GM21367 (cell line): ENCODE results near the gene ARHGEF11.

ENCODE experiments used
- ATAC-seq: cut with Tn5 transposase; IDR thresholded peaks from one replicate; pipeline ENCODE4 v1.9.1; 2021; ENCODE audit not compliant: unreplicated experiment

Gene ARHGEF11

DNA sequence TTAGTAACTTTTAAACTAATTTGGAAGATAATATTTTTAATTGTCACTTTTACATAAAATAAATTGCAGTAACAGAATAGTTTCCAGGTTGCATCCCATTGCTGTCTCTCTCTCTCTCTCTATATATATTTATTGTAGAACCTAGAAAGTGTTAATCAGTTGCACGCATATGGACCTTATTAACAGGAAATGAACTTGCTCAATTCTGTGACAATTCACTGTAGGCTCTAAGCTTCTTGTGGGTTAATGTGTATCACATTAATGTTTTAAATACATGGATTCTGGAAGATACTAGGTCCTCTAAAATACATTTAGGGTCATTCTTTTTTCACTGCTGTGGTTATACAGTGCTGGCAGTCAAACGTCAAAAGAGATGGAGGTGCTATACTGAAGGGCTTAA lies 92.0 kb downstream of the ARHGEF11 start:
- no peak for ATAC-seq

DNA sequence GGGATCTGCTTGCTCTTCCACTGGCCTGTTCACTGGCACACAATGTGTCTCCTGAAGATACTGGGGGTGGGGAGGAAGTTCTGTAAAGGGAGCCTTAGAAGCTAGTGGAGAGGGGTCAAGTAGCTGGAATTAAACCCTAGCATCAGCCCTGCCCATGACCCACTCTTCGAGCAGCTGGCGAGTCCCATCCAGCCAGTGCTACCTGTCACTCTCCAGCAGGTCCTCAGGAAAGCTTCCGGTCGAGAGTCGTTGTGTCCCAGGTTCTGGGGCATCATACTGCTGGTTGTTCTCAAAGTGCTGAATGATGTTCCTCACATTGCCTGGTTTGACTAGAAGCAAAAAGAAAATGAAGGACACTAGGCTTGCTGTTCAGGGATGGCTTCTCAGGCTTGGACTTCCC lies 94.2 kb downstream of the ARHGEF11 start:
- ATAC-seq, result no peak

DNA sequence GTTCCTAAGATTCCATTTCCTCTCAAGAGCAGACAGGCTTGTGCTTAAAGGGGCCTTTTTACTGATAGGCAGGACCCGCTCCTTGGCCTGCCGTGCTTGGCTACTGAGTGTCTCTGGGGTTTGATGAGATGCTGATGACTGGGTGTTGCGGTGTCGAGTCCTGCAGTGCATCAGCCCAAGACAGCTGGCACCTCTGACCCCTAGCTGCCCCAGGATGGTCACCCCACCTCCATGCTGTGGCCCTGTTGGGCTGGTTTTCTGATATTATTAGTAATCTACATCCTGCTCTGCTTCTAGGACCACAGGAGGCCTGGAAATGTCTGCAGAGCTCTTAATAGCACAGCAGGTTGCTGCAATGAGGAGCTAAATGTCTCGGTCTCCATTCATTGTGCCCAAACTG lies 96.4 kb downstream of the ARHGEF11 start:
- ATAC-seq, result no peak

DNA sequence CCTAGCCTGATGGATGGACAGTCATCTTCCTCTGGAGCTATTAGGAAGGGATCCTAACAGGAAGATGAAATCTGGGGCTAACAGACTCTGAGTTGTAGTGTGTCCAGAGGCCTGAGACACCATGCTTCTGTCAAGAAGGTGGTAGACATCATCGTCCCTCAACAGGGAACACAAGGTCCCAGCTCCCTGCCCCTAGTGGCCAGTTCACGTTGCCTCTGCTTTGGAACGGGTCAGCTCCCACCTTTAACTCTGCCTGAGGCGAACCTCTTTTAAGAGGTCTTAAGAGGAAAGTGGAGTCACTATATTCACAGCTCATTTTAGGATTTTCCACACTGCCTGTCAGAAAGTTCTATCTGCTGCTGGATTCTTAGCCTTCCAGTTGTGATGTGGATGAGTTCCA lies 96.8 kb downstream of the ARHGEF11 start:
- ATAC-seq, result no peak

DNA sequence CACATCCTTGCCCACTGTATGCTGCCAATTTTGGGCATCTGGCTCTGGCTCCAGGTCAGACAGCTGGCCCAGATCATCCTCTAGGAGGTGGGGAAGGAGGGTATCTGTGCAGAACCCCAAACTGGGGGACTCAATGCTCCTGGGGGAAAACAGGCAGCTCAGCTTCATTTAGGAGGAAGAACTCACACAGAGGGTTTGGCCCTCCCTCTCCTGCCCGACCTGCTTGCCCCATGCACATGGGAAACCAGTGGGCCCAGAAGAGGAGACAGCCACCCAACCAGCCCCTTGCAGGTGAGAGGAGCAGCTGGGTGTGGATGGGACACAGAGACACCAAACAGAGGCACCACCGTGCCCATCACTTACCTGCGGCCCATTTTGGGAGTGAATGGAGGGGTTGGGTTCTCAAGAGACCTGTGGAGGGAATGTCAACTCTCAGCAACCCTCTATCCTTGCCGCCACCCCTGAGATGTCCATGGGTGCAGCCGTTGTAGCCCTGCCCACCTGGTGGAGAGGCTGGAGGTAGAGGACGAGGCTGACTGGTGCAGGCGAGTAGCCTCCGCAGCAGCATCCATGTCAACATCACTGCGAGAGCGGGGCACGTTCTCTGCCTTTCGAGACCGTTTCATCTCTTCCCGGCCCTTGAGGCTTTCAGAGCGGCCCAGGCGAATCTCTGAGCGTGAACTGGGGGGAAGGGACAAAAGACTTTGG lies 97.6 kb downstream of the ARHGEF11 start:
- no peak for ATAC-seq

DNA sequence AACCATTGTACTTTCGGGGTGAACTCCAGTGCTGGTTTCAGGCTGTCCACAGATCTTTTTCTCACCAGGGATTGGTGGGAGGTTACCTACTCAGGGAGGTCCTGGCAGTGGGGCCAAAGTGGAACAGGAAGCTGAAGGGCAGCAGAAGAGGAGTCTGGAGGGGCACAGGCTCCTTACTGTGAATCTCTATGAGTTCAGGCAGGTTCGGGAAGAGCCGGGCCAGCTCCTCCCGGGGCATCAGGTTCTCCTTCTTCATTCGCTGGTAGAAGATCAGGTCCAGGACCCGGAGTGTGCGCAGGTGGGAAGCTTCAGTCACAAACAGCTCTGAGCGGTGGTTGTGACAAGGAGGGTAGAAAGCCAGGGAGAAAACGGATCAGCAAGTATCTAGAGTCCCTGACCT lies 98.4 kb downstream of the ARHGEF11 start:
- no peak for ATAC-seq

DNA sequence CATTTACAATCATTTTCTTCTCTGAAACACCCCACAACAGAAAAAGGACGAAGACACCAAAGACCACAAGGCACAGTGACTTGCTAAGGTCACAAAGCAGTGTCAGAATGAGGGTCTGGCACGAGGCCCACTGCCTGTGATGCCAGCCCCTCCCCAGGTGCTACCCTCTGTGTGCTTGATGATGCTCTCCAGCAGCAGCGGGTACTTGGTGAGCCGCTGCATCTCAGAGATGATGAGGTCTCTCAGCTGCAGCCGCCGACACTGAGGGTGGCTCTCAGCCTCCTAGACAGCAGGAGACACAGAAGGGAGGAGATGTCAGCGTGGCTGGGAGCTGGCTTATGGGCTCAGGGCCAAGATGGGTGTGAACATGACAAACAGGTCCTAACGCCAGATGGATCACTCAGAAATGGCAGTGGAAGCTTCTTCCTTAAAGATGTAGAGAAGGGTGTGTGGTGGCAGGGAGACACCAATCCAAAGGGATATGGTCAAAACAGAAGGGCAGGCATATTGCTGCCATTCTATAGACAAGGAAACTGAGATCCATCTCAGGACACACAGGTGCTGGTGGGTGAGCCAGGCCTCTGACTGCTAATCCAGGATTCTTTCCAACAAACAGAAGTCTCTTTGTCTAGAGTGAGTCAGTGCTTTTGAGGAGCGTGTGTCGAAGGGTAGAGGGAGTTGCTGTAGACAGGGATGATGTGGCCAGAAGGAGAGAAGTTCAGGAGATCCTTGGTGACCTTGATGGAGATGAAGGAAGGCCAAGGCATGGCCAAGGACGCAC lies 99.5 kb downstream of the ARHGEF11 start:
- ATAC-seq, result no peak

DNA sequence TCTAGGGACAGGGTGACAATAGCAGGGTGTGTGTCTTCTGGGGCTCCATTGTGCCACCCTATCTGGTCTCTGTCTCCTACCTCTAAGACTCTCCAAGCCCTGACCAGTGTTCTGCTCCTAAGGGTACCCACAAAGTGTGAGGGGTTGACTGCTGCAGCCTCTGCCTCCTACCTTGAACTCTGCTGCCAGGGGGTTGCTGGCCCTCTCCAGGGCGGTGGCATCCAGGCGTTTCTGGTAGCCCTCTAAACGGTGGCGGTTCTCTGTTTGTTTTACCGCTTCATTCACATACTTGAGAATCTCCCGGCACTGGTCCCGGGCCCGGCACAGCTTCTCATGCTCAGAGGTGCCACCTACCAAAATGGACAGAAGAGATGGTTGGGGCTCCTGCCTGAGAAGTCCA lies 100.7 kb downstream of the ARHGEF11 start:
- no peak for ATAC-seq

DNA sequence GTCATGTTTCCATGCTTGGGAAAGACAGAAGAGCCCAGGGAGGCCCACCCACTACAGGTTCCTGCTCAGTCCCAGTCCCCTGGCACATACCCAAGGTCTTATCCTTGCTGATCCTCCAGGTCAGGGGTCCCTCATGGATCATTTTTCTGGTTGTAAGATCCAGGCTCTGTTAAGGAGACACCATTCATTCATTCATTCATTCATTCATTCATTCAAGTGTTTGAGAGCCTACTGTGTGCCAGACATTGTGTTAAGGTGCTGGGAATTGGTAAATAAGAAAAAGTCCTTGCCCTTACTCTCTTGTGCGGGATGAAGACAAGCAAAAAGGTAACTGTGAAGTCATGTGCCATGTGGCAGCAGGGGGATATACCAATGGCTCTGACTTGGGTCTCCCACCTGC lies 101.3 kb downstream of the ARHGEF11 start:
- no peak for ATAC-seq

DNA sequence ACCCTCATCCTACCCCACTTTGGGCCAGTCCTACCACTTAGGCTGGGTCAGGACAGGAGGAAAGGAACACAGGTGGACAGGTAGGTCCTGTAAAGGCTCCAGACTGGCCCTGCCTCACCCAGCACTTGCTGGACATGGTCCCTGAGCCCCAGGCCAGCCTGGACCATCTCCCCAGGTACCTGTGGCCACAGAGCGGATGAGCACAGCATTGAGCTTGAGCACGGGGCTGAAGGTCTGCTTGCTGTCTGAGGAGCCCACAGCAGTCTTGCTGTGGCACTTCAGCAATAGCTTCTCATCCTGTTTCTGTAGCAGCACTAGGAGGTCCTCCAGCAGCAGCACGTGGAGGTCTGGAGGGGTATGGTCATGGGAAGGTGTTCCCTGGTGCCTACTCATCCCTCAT lies 101.8 kb downstream of the ARHGEF11 start:
- ATAC-seq, result no peak

DNA sequence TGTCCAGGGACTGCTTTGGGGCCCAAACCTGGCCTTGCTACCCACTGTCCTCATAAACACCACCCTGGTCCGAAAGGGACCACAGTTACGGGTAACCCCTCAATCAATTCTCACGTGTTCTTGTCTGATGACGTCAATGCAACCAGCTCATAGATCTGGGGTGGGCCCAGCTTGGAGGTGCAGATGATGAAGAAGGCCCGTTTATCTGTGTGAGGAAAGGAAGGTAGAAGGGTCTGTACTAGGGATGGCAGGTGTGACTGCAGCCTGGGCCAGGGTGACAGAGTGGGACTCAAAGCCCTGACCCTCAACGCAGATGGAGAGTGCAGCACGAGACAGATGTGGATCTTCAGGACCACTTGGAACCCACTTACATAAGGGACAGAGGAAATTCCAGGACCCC lies 103.0 kb downstream of the ARHGEF11 start:
- ATAC-seq, result no peak

DNA sequence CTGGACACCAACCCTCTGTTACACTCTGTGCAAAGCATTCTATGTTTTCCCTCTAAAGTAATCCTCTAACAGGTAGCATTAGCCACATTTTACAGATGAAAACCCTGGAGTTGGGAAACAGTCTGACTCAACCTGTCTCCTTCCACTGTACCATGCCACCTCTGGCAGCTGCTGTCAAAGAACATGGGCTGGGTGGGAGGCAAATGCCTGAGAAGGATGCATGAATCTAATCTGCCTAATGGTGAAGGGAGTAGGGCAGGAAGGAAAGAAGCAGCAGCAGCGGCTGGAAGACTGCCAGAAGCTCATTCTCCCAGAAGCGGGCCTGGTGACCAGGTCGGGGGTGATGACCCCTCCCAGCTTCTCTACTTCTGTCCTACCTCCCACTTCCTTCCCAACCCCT lies 103.4 kb downstream of the ARHGEF11 start:
- no peak for ATAC-seq

DNA sequence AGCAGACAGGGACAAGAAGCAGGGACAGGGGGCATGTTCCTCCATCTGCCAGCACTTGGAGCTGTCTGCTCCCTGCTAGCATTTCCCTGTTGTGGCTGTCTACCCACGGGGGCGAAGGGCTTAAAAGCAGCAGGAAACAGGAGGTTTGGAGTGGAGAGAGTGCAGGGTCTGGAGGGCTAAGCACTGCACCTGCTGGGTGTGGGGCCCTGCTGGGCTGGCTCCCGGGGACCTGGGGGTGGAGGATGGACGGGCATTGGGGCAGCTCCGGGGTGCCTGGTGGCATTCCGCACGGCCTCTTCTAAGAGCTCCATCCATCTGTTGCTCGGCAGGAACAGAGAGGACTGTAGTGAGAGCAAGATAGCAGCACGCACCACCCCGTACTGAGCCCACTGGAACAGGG lies 103.9 kb downstream of the ARHGEF11 start:
- no peak for ATAC-seq

DNA sequence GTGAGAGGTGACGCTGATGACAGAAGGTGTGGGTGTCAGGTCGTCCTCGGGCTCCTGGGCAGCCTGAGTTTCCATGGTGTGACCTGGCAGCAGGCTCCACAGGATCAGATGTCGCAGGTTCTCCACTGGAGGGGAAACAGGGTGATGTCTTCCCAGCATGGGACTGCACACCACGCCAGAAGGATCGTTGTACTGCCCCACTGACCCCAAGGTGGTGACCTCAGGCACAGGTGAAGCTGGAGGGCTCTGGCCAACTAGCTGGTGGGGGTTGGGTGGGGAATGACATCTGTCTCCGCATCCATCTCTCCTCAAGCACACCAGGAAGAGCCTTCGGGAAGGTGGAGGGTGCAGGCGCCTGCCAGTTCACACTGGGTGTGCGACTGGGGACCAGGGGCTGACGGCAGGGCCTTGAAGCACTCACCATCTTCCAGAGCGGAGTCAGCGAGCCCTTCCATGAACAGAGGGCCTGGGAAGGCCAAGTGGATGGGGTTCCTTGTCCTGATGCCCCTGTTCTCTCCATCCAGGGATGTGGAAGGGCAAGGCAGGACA lies 105.7 kb downstream of the ARHGEF11 start:
- ATAC-seq, result no peak

DNA sequence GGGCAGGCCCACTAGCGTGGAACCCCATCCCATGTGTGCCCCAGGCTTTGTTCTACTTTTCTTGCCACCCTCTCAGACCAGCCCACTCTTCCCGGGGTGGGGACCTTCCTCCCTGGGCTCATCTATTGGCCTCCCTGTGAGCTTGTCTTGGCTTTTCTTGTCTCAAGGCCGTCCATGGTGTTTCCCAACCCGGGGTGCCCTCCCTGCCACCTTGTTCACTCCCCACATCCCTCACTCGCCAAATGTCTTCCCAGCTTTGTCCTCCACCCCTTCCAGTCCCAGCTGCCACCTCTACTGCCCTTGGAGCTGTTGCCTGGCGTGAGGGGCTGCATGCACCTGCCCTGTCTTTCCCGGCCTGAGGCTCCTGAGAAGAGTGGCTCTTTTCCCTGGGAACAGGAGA lies 106.7 kb downstream of the ARHGEF11 start:
- no peak for ATAC-seq

DNA sequence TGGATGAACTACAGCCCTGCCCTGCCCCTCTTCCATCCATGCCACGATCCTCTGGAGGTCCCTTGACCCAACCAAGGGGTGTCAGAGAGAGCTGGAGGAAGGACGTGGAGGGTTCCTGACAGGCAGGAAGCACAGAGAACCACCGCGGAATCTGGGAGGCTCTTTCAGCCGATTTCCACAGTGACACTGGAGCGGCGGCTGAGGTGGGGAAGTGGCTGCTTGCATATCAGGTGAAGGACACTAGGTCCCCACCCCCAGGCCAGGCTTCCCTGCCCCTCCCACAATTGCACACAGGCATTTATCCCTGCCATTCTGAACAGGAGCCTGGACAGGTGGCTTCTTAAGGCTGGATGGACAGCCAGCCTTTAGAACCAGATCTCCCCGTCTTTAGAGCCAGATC lies 107.7 kb downstream of the ARHGEF11 start:
- ATAC-seq, result no peak

DNA sequence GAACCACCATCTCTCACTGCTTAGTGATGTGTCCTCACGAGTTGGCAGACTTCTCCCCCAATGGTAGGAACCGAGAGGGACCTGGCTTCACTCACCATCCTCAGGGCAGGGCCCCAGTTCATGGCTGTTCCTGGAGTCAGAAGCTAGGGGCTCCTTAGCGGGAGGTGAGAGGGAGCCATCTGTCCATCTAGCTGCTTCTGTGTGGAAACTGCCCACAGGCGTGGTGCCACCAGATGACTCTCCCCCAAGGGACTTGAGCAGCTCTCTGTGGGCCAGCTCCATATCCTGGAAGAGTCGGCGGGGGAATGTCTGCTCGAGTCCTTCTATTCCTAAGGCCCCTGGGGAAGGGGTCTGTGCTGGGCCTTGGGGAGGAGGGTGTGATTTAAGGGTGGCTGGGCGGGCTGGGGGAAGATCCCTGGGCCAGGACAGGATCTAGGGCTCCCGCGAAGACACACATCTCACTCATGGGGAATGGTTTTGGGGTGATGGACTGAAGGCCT lies 108.8 kb downstream of the ARHGEF11 start:
- no peak for ATAC-seq

DNA sequence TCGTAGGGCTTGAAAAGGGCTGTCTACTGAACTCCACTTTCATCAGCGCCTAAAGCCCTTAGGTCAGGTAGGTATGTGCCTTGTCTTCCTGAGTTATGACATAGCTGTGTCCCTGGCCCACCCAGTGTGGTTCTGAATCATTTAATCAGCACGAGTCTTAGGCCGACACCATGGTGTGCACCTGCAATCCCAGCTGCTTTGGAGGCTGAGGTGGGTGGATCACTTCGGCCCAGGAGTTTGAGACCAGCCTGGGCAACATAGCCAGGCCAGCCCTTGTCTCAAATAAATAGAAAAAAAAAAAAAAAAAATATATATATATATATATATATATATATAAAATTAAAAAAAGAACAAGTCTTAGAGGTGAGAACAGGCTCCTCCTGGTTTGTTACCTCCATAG lies 109.4 kb downstream of the ARHGEF11 start:
- ATAC-seq, result no peak

DNA sequence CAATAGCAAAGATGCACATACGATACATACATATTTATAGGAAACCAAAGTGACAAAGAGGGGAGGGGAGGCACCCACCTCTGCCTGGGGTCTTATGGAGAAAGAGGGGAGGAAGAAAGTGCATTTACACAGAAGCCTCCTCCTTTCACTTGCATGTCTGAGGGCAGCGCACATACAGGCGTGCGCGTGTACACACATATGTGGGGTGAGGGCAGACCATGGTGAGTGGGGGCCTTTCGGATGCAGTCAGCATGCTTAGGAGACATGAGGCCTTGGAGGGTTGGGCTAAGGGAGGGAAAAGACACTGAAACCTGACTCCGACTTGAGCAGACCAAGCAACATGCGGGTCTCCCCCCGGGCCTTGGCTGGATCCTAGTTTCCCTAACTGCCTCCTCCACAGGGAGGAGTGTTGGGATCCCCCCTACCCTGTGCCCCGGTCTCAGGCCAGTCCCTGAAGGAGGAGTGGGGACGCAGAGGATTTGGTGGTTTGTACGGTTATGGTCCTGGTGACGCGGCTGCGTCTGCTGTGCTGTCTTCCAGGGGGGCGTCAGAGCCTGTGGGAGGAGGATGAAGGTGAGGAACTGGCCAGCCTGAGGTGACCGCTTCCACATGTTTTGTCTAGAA lies 109.9 kb downstream of the ARHGEF11 start:
- no peak for ATAC-seq

DNA sequence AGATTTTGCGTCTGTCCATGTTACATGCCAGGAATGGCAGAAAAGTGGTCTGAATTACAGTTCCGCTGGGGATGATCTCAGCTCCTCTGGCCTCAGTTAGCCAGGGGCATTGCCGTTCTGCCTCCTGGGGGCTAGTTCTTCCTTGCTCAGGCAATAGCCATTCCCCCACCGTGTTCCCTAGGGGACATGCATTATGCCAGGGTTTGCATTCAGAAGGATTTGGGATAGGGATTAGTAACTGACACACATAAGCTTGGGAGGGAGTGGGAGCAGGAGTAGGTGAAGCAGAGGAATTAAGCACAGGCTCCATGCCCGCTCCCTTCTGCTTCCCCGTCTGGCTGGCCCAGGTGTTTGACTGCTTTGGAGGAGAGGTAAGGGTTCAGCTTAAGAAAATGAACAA lies 112.4 kb downstream of the ARHGEF11 start:
- no peak for ATAC-seq

DNA sequence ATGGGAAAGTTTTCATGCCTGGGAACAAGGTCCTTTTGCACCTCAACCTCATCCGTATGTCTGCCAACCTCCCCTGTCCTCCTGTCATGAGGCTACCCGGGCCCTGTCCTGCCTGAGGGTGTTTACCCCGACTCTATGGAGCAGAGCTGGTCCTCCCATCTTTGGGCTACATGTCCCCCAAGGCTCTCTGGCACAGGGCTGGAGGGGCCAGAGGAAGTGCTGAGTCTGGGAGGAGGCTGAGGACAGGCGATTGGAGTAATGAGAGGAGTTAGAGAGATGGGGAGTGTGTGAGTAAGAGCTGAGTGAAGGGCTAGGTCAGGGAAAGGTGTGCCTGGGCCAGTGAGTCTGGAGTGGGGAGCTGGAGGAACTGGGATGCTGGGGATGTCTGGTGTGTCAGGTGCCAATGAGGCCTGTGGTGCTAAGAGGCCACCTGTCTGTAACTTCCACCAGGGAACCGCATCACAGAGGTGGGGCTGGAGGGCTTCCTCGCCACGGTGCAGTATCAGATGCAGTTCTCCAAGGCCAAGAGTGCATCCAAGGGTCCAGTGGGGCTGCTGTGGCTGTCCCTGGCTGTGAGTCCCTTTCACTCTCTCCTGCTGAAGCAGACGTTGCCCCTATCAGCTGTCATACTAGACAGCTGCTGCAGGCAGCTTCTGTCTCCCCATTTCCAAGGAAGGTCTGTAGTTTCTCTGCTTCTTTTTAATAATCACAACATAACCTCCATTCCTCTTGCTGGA lies 113.4 kb downstream of the ARHGEF11 start:
- no peak for ATAC-seq
